Measurements from ENCODE around the gene TAOK1.
"Not testable (repeated sequence)": the region's sequence is repeated elsewhere in the genome, so short reads cannot be mapped to it uniquely, and the experiment has no call there.

The TAOK1 gene

DNA sequence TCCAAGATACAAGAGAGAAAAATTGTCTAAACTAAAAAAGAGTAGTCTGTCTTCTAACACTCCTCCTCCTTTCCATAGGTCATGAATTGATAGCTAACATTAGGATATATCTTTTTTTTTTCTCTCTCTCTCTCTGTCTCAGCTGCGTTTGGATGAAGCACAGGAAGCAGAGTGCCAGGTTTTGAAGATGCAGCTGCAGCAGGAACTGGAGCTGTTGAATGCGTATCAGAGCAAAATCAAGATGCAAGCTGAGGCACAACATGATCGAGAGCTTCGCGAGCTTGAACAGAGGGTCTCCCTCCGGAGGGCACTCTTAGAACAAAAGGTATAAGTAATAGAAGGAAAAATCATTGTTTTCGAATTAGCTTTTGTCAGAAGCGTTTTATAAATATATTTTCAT lies 143.8 kb downstream of the TAOK1 start:
- Mint-ChIP-seq H3K4me1 (no peaks in the 10 kb centered on the region), H3K4me3 (no peak overlapping the region), H3K27ac (ENCODE audit: low read depth) (no peak overlapping the region), H3K27me3 (no peaks in the 10 kb centered on the region), H3K9me3 (no peaks in the 10 kb centered on the region), H3K36me3 (ENCODE audit: insufficient read depth) (peaks cover 60% of the 10 kb centered on the region)
- ATAC-seq (replicated peaks; ENCODE audit: extremely low read depth, poor library complexity, severe bottlenecking) (no peak), DNase-seq (ENCODE audit: low spot score in 2 of 2) (no peak)

DNA sequence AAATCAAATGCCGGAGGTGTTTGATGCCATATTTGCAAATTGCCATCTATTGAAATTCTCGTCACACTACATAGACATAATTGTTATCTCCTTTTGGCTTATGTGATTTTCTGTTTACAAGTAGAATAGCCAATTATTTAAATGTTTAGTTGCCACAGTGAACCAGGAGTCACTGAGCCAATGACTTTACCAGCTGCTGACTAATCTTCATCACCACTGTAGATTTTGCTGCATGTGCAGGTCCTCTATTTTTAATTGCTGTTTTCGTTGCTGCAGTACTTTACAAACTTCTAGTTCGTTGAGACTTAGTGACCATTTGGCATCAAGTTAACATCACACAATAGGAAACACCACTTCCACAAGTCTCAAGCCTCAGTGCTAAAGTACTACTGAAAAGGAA lies 153.9 kb downstream of the TAOK1 start:
- Mint-ChIP-seq H3K4me1 (peaks cover 5% of the 10 kb centered on the region), H3K27me3 (no peaks in the 10 kb centered on the region), H3K27ac (ENCODE audit: low read depth) (no peak overlapping the region), H3K4me3 (no peak overlapping the region), H3K9me3 (no peaks in the 10 kb centered on the region), H3K36me3 (ENCODE audit: insufficient read depth) (peaks cover 36% of the 10 kb centered on the region)
- ATAC-seq (replicated peaks; ENCODE audit: extremely low read depth, poor library complexity, severe bottlenecking): no peak
- DNase-seq (ENCODE audit: low spot score in 2 of 2): no peak

DNA sequence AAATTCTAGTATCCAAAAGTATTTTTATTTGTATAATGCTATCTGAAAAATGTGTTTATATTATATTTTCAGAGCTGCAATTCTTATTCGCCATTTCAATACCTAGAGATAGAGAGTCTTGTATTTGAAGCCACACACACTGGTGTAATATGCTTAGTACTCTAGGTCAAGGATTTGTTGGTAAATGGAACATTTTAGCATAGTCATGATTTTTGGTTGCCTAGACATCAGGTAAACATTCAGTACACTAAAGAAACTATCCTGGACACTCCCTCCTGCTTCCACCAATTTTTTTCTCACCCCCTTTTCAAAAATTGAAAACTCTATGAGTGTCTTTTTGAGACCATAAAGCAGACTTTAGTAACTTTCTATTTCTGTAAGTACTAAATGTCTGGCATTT lies 155.9 kb downstream of the TAOK1 start:
- Mint-ChIP-seq H3K4me3 (no peak overlapping the region), H3K27ac (ENCODE audit: low read depth) (peak overlapping the region; percentile 85), H3K4me1 (peaks cover 5% of the 10 kb centered on the region), H3K9me3 (no peaks in the 10 kb centered on the region), H3K36me3 (ENCODE audit: insufficient read depth) (peaks cover 23% of the 10 kb centered on the region), H3K27me3 (no peaks in the 10 kb centered on the region)
- ATAC-seq (replicated peaks; ENCODE audit: extremely low read depth, poor library complexity, severe bottlenecking) (no peak), DNase-seq (ENCODE audit: low spot score in 2 of 2) (no peak)

DNA sequence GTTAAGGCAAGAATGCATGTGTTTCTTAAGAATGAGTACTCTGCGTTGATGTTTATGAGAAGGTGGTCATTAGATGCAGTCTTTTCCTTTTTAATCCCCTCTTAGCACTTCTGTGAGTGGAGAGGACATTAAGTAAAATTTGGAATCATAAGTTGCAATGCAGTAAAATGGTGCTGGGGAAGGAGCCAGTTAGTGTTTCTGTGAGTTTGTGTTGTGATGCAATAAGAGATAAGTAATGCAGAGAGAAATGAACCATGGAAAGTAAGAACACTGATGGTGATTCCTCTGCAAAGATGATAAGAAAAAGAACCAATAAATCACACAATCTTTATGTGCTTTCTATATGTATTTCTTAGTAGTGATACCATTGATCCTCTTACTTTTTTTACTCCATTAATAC lies 156.7 kb downstream of the TAOK1 start:
- H3K36me3 Mint-ChIP-seq (ENCODE audit: insufficient read depth): peaks cover 22% of the 10 kb centered on the region
- peaks cover 5% of the 10 kb centered on the region for H3K4me1 Mint-ChIP-seq
- H3K27me3 Mint-ChIP-seq: no peaks in the 10 kb centered on the region
- no peak overlapping the region for H3K27ac Mint-ChIP-seq (ENCODE audit: low read depth)
- DNase-seq (ENCODE audit: low spot score in 2 of 2): no peak
- ATAC-seq (replicated peaks; ENCODE audit: extremely low read depth, poor library complexity, severe bottlenecking): no peak
- H3K9me3 Mint-ChIP-seq: no peaks in the 10 kb centered on the region
- H3K4me3 Mint-ChIP-seq: no peak overlapping the region

GRCh38 chr17:29549177-29549923 lies 159.2 kb downstream of the TAOK1 start:
- no peak for DNase-seq (ENCODE audit: low spot score in 2 of 2)
- H3K4me3 Mint-ChIP-seq: no peak overlapping the region
- no peak overlapping the region for H3K27ac Mint-ChIP-seq (ENCODE audit: low read depth)
- no peaks in the 10 kb centered on the region for H3K27me3 Mint-ChIP-seq
- peak; percentile 58 for ATAC-seq (replicated peaks; ENCODE audit: extremely low read depth, poor library complexity, severe bottlenecking)
- H3K4me1 Mint-ChIP-seq: peaks cover 5% of the 10 kb centered on the region
- no peaks in the 10 kb centered on the region for H3K9me3 Mint-ChIP-seq
- H3K36me3 Mint-ChIP-seq (ENCODE audit: insufficient read depth): peaks cover 7% of the 10 kb centered on the region

DNA sequence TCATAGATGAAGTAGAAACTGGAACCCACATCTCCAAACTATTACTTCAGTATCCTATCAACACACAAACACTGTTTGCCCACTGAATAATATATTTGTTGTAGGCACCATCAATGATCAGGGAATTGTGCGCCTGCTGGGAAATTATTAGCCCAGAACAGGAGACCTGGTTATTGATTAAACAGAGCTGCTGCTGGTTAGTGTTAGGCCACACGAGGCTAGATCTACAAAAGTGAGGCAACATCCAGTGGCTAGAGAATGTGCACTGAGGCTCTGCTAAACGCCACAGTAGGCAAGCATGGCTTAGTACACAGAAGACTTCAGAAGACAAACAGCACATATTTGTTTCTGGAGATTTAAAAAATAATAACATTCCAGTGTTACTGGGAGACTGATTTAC lies 165.7 kb downstream of the TAOK1 start:
- Mint-ChIP-seq H3K4me3 (no peak overlapping the region), H3K4me1 (peaks cover 25% of the 10 kb centered on the region), H3K27ac (ENCODE audit: low read depth) (peak overlapping the region; percentile 83), H3K27me3 (no peaks in the 10 kb centered on the region), H3K36me3 (ENCODE audit: insufficient read depth) (peaks cover 9% of the 10 kb centered on the region), H3K9me3 (no peaks in the 10 kb centered on the region)
- ATAC-seq (replicated peaks; ENCODE audit: extremely low read depth, poor library complexity, severe bottlenecking) (no peak), DNase-seq (ENCODE audit: low spot score in 2 of 2) (no peak)

- Mint-ChIP-seq H3K27ac (ENCODE audit: low read depth) (peak overlapping the region; percentile 83), H3K4me1 (peaks cover 32% of the 10 kb centered on the region), H3K9me3 (no peaks in the 10 kb centered on the region), H3K36me3 (ENCODE audit: insufficient read depth) (peaks cover 11% of the 10 kb centered on the region), H3K27me3 (no peaks in the 10 kb centered on the region), H3K4me3 (no peak overlapping the region)
- ATAC-seq (replicated peaks; ENCODE audit: extremely low read depth, poor library complexity, severe bottlenecking) (no peak), DNase-seq (ENCODE audit: low spot score in 2 of 2) (no peak)
These were observed 167.0 kb downstream of the TAOK1 start for GRCh38 chr17:29557085-29557738.

- no peaks in the 10 kb centered on the region for H3K9me3 Mint-ChIP-seq
- ATAC-seq (replicated peaks; ENCODE audit: extremely low read depth, poor library complexity, severe bottlenecking): peak; percentile 41
- H3K4me1 Mint-ChIP-seq: peaks cover 37% of the 10 kb centered on the region
- H3K27me3 Mint-ChIP-seq: no peaks in the 10 kb centered on the region
- peak overlapping the region; percentile 83 for H3K27ac Mint-ChIP-seq (ENCODE audit: low read depth)
- no peak overlapping the region for H3K4me3 Mint-ChIP-seq
- H3K36me3 Mint-ChIP-seq (ENCODE audit: insufficient read depth): peaks cover 15% of the 10 kb centered on the region
- DNase-seq (ENCODE audit: low spot score in 2 of 2): no peak
These were observed 167.6 kb downstream of the TAOK1 start for GRCh38 chr17:29557739-29558116.

GRCh38 chr17:29558139-29558538 lies 168.0 kb downstream of the TAOK1 start:
- Mint-ChIP-seq H3K36me3 (ENCODE audit: insufficient read depth) (peaks cover 15% of the 10 kb centered on the region), H3K27ac (ENCODE audit: low read depth) (peak overlapping the region; percentile 83), H3K4me1 (peaks cover 39% of the 10 kb centered on the region)
- not testable (repeated sequence) for ATAC-seq (replicated peaks; ENCODE audit: extremely low read depth, poor library complexity, severe bottlenecking); H3K27me3 Mint-ChIP-seq; H3K9me3 Mint-ChIP-seq; DNase-seq (ENCODE audit: low spot score in 2 of 2); H3K4me3 Mint-ChIP-seq

DNA sequence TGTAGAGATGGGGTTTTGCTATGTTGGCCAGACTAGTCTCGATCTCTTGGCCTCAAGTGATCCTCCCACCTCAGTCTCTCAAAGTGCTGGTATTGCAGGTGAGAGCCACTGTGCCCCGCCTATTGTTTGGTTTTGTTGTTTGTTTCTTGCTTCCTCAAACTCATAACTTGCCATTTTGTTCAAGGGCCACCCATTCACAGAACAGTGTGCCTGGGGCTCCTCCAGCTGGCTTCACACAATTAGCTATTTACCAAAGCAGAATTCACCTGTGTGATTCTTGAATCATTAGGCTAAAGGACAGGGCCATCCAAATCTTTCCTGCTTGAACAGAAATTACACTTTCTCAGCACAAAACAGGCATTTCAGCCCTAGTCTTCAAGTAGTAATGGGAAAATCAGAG lies 169.5 kb downstream of the TAOK1 start:
- H3K9me3 Mint-ChIP-seq: no peaks in the 10 kb centered on the region
- no peak for DNase-seq (ENCODE audit: low spot score in 2 of 2)
- peaks cover 48% of the 10 kb centered on the region for H3K4me1 Mint-ChIP-seq
- no peaks in the 10 kb centered on the region for H3K27me3 Mint-ChIP-seq
- ATAC-seq (replicated peaks; ENCODE audit: extremely low read depth, poor library complexity, severe bottlenecking): no peak
- peaks cover 15% of the 10 kb centered on the region for H3K36me3 Mint-ChIP-seq (ENCODE audit: insufficient read depth)
- H3K4me3 Mint-ChIP-seq: no peak overlapping the region
- no peak overlapping the region for H3K27ac Mint-ChIP-seq (ENCODE audit: low read depth)

- Mint-ChIP-seq H3K9me3 (no peaks in the 10 kb centered on the region), H3K4me1 (peaks cover 48% of the 10 kb centered on the region), H3K27me3 (no peaks in the 10 kb centered on the region), H3K36me3 (ENCODE audit: insufficient read depth) (peaks cover 15% of the 10 kb centered on the region), H3K27ac (ENCODE audit: low read depth) (peak overlapping the region; percentile 75), H3K4me3 (no peak overlapping the region)
- ATAC-seq (replicated peaks; ENCODE audit: extremely low read depth, poor library complexity, severe bottlenecking) (no peak), DNase-seq (ENCODE audit: low spot score in 2 of 2) (no peak)
These were observed 170.2 kb downstream of the TAOK1 start for GRCh38 chr17:29560316-29560715.

DNA sequence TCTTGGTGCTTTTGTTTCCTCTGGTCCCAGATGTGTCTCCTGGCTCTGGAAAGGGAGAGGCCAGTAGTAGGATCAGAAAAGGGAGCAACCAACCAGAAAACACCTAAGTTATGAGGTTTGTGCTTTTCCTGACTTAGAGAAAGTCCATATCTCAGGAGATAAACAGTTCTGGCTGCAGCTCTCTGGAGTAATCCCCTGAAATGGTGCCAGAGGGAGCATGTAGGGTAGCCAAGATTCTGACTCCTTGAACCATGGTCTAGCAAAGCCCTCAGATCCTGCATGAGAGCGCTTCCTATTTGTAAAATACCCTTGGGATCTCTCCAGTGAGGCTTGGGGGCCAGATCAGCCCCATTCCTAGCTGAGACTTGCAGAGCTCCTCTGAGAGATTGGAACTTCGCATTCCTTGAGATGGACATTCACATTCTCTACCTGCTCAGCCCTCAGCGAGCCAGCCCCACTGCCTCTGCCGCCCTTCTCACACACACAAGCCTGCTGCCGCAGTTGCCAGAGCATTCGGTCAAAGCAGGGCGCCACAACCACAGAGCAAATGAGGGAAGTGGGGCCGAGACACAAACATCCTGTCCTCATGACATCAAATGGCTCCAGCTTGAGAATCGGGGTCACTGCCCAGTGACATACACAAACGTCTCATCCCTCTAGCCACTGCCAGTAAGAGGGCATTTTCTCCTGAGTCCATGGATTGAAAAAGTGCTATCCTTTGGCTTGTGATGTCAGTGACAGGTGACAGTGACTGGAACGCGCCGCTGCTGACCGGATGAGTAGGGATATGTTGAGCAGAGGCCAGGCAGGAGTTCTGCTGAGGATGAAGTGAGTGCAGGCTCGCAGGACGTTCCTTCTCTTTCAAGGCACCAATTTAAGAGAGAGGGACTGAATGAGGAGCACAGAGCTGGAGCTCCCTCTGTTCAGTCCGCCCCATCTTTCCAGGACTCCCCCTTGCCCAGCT lies 171.7 kb downstream of the TAOK1 start:
- Mint-ChIP-seq H3K4me1 (peaks cover 54% of the 10 kb centered on the region), H3K4me3 (peak overlapping the region; percentile 38), H3K27me3 (no peaks in the 10 kb centered on the region), H3K36me3 (ENCODE audit: insufficient read depth) (peaks cover 17% of the 10 kb centered on the region), H3K9me3 (no peaks in the 10 kb centered on the region), H3K27ac (ENCODE audit: low read depth) (peak overlapping the region; percentile 75)
- ATAC-seq (replicated peaks; ENCODE audit: extremely low read depth, poor library complexity, severe bottlenecking) (no peak), DNase-seq (ENCODE audit: low spot score in 2 of 2) (no peak)
